Spleen (tissue), 7 donors: ENCODE results near the gene GPR6.

Experiments used
- CTCF ChIP-seq, 11 experiments: fragments of 200-600 bp in 7 of 11; fragments of 450-650 bp in 4 of 11; sonication (generic) in 4 of 11; IDR thresholded peaks in 8 of 11; conservative IDR thresholded peaks in 3 of 11; 1 replicate in 7 of 11; 2 replicates in 4 of 11; pipeline versions ENCODE4 v1.4.0 to v1.8.0; 2016 to 2021; ENCODE audit warnings: antibody characterized with exemption in 11 of 11, inconsistent platforms in 4 of 11, mild to moderate bottlenecking in 1 of 11
- POLR2A ChIP-seq, 3 donors: fragments of 450-650 bp; IDR thresholded peaks; one replicate each; pipeline ENCODE4 v1.5.1; 2017; ENCODE audit warnings: antibody characterized with exemption in 3 of 3, mild to moderate bottlenecking in 1 of 3
- donor health status: DM: no; HTN: no; CAD: no; lungs with moderate emphysema.
- donor health status: DM: no; HTN: no; CAD: no.
- donor health status: DM: no; HTN: no; CAD: no.

- no peak for TF ChIP-seq POLR2A (IDR thresholded peaks at IDR 0.05)
- TF ChIP-seq CTCF (IDR thresholded peaks at IDR 0.05 in 8 of 11, conservative IDR thresholded peaks at IDR 0.05 in 3 of 11): no peak
Observed at GRCh38 chr6:109949281-109950065, 28.6 kb upstream of the GPR6 start.
